ENCODE measurements around the gene PPID. TPM values are rescaled to one million over a fixed set of nuclear protein-coding genes. Genes with fewer than 3 reads are reported as not detected.

PPID gene
- total and polyA plus RNA-seq, 2 of the 13 experiments (the other 11 are each of a cell fraction or from before 2014, with no cell fraction given), result 15.4 to 63.4 TPM

GRCh38 chr4:158667651-158668198 is 55.5 kb downstream of the PPID start:
- FAIRE-seq (no peak), DNase-seq (ENCODE audit: low spot score) (peak; percentile 49), ATAC-seq (no peak)
- no peaks in the 10 kb centered on the region for H3K36me3 ChIP-seq (replicated peaks in 1 of 2; ENCODE audit: control insufficient read depth in 1 of 2, insufficient read depth in 2 of 2, low read length in 2 of 2)
- H2AFZ ChIP-seq (ENCODE audit: low read length), result no peak overlapping the region
- H3K4me1 ChIP-seq (ENCODE audit: insufficient read depth, low read length), result peaks cover 16% of the 10 kb centered on the region
- BruUV-seq (replicated peaks), result no TSS peak
- H4K20me1 ChIP-seq (ENCODE audit: insufficient read depth, low read length), result no peaks in the 10 kb centered on the region
- ChIA-PET POLR2A (interaction anchor here (0.7 kb wide), 1 partner anchor 1998 kb away, joined by 3 read pairs; no protein-coding TSS in a partner anchor), CTCF (ENCODE audit: low intra/inter-chr PET ratio, low total read pairs) (interaction anchor here (1.4 kb wide), 1 partner anchor 535 kb away, joined by 6 read pairs; no protein-coding TSS in a partner anchor)
- no peak overlapping the region for H3K27ac ChIP-seq (ENCODE audit: extremely low read length, insufficient read depth, low read length)
- H3K9ac ChIP-seq (ENCODE audit: insufficient read depth, low read depth, low read length), result no peak overlapping the region
- in situ Hi-C loops (cut with HindIII; ENCODE audit: extremely low pct_ligation_motif_present, low pct_unique_long_range_greater_than_20kb) (no loop called here), intact Hi-C loops (cut with micrococcal nuclease; ENCODE audit: unreplicated experiment) (loop anchor here (5.0 kb wide), 1 partner anchor 535 kb away; no protein-coding TSS in a partner anchor)
- H3K27me3 ChIP-seq (ENCODE audit: control insufficient read depth in 1 of 2, insufficient read depth in 2 of 2, low read length in 2 of 2), result no peaks in the 10 kb centered on the region
- H3K9me3 ChIP-seq (ENCODE audit: low read length), result no peaks in the 10 kb centered on the region
- 44% methylated on average over 3 of the region's 3 CpGs for WGBS (ENCODE audit: low lambda C conversion rate)
- H3K4me2 ChIP-seq (ENCODE audit: low read depth, low read length), result no peak overlapping the region
- H3K79me2 ChIP-seq (ENCODE audit: insufficient read depth, low read length), result peaks cover 26% of the 10 kb centered on the region
- no peak overlapping the region for H3K4me3 ChIP-seq (replicated peaks in 1 of 3; ENCODE audit: insufficient read depth in 1 of 3, low read depth in 2 of 3, low read length in 3 of 3)
- TF ChIP-seq, protein P1, sequence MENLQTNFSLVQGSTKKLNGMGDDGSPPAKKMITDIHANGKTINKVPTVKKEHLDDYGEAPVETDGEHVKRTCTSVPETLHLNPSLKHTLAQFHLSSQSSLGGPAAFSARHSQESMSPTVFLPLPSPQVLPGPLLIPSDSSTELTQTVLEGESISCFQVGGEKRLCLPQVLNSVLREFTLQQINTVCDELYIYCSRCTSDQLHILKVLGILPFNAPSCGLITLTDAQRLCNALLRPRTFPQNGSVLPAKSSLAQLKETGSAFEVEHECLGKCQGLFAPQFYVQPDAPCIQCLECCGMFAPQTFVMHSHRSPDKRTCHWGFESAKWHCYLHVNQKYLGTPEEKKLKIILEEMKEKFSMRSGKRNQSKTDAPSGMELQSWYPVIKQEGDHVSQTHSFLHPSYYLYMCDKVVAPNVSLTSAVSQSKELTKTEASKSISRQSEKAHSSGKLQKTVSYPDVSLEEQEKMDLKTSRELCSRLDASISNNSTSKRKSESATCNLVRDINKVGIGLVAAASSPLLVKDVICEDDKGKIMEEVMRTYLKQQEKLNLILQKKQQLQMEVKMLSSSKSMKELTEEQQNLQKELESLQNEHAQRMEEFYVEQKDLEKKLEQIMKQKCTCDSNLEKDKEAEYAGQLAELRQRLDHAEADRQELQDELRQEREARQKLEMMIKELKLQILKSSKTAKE (CRISPR knock-in tag; IDR thresholded peaks at IDR 0.05; ENCODE audit: borderline replicate concordance), result no peak
- TF ChIP-seq SMC3 (IDR thresholded peaks at IDR 0.05; ENCODE audit: low read length), result peak; percentile 58
- no peak for TF ChIP-seq SMARCE1 (IDR thresholded peaks at IDR 0.05; ENCODE audit: borderline replicate concordance)
- TF ChIP-seq, protein P2, sequence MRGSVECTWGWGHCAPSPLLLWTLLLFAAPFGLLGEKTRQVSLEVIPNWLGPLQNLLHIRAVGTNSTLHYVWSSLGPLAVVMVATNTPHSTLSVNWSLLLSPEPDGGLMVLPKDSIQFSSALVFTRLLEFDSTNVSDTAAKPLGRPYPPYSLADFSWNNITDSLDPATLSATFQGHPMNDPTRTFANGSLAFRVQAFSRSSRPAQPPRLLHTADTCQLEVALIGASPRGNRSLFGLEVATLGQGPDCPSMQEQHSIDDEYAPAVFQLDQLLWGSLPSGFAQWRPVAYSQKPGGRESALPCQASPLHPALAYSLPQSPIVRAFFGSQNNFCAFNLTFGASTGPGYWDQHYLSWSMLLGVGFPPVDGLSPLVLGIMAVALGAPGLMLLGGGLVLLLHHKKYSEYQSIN (CRISPR knock-in tag; IDR thresholded peaks at IDR 0.05; ENCODE audit: borderline replicate concordance), result no peak
- TF ChIP-seq, protein P3, sequence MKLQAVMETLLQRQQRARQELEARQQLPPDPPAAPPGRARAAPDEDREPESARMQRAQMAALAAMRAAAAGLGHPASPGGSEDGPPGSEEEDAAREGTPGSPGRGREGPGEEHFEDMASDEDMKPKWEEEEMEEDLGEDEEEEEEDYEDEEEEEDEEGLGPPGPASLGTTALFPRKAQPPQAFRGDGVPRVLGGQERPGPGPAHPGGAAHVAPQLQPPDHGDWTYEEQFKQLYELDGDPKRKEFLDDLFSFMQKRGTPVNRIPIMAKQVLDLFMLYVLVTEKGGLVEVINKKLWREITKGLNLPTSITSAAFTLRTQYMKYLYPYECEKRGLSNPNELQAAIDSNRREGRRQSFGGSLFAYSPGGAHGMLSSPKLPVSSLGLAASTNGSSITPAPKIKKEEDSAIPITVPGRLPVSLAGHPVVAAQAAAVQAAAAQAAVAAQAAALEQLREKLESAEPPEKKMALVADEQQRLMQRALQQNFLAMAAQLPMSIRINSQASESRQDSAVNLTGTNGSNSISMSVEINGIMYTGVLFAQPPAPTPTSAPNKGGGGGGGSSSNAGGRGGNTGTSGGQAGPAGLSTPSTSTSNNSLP (IDR thresholded peaks at IDR 0.05; ENCODE audit: low read depth, low read length), result 0 out of 2 replicates have a peak, but pooled peaks have one; percentile 21
- no peak for TF ChIP-seq ZNF652 (CRISPR knock-in tag; IDR thresholded peaks at IDR 0.05; ENCODE audit: borderline replicate concordance, low read depth)
- TF ChIP-seq XRCC5 (optimal IDR thresholded peaks at IDR 0.05; ENCODE audit: low read length), result peak; percentile 49
- TF ChIP-seq ZNF720 (CRISPR knock-in tag; IDR thresholded peaks at IDR 0.05), result no peak
- TF ChIP-seq PTBP1 (IDR thresholded peaks at IDR 0.05; ENCODE audit: low read depth, low read length, poor library complexity, severe bottlenecking), result no peak
- TF ChIP-seq, protein P4, sequence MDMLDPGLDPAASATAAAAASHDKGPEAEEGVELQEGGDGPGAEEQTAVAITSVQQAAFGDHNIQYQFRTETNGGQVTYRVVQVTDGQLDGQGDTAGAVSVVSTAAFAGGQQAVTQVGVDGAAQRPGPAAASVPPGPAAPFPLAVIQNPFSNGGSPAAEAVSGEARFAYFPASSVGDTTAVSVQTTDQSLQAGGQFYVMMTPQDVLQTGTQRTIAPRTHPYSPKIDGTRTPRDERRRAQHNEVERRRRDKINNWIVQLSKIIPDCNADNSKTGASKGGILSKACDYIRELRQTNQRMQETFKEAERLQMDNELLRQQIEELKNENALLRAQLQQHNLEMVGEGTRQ (IDR thresholded peaks at IDR 0.05; ENCODE audit: low read depth, low read length), result no peak
- TF ChIP-seq, protein P4 (CRISPR knock-in tag; IDR thresholded peaks at IDR 0.05; ENCODE audit: borderline replicate concordance), result no peak
- no peak for TF ChIP-seq U2AF2 (IDR thresholded peaks at IDR 0.05; ENCODE audit: low read depth, low read length)
- no peak for TF ChIP-seq ZSCAN29 (CRISPR knock-in tag; conservative IDR thresholded peaks at IDR 0.05)
- peak; percentile 79 for TF ChIP-seq ZFP36 (IDR thresholded peaks at IDR 0.05; ENCODE audit: borderline replicate concordance, low read depth, low read length, partially characterized antibody)
- TF ChIP-seq ZNF839 (CRISPR knock-in tag; IDR thresholded peaks at IDR 0.05; ENCODE audit: borderline replicate concordance), result no peak
- no peak for TF ChIP-seq FOXO4 (CRISPR knock-in tag; conservative IDR thresholded peaks at IDR 0.05)

Measured in HepG2 (cell line).